Testis (tissue), 5 donors: ENCODE measurements around the gene RETREG2. TPM values are rescaled to one million over a fixed set of nuclear protein-coding genes. Genes with fewer than 3 reads are reported as not detected.

Source experiments
- DNase-seq: peaks from one replicate; pipeline ENCODE4 v3.0.0-alpha.2; 2019
- H3K27ac ChIP-seq, 2 donors: fragments of 200-600 bp; sonication (generic); one replicate each; pipeline ENCODE4 v1.5.1; 2019
- H3K27me3 ChIP-seq: fragments of 200-600 bp; sonication (generic); one replicate; pipeline ENCODE4 v1.5.1; 2019
- H3K36me3 ChIP-seq: fragments of 200-600 bp; sonication (generic); one replicate; pipeline ENCODE4 v1.5.1; 2017; ENCODE audit warnings: low read depth; ENCODE audit errors: missing control alignments
- H3K4me1 ChIP-seq: fragments of 200-600 bp; sonication (generic); one replicate; pipeline ENCODE4 v1.5.1; 2019
- H3K4me3 ChIP-seq, 2 donors: fragments of 200-600 bp; sonication (generic); one replicate each; pipeline ENCODE4 v1.5.1; 2017 to 2019
- H3K9me3 ChIP-seq: fragments of 200-600 bp; sonication (generic); one replicate; pipeline ENCODE4 v1.5.1; 2017
- POLR2A ChIP-seq: fragments of 450-650 bp; IDR thresholded peaks from one replicate; pipeline ENCODE4 v1.6.1; 2017; ENCODE audit warnings: antibody characterized with exemption, mild to moderate bottlenecking, moderate library complexity
- WGBS, 2 donors: methylation state at CpG; one replicate each; pipeline ENCODE4 v1.1.5; 2018; 5-methylcytosine and 5-hydroxymethylcytosine counted together
- intact Hi-C: fragments of 100-400 bp; cut with DNase I; formaldehyde crosslinking; loops from one replicate; pipeline ENCODE4 v1.15.1; 2023; ENCODE audit warnings: low total_unique reads
- long read RNA-seq, 2 donors: transcript quantifications; one replicate each; lab custom pipeline, GENCODE V29; 2026
- polyA plus RNA-seq: library from polyadenylated mRNA; stranded (reverse); fragments of 350-450 nt; fragmentation: Illumina TruSeq; extraction: RNeasy Lipid Tissue Mini Kit (QIAGEN cat#74804); gene quantifications from one replicate; pipeline ENCODE4 v1.2.3, GENCODE V29; 2014; ENCODE audit warnings: low read depth, low replicate concordance; ENCODE audit not compliant: insufficient read depth
- total RNA-seq, 2 donors: library from RNA; depleted of rRNA; stranded (reverse); fragments of >200 nt; gene quantifications; one replicate each; pipeline ENCODE4 v1.2.3, GENCODE V29; 2016
- TF ChIP-seq, protein P1 (sequence below), 3 experiments: fragments of 450-650 bp in 2 of 3; fragments of 200-600 bp in 1 of 3; sonication (generic) in 1 of 3; IDR thresholded peaks; one replicate each; pipeline ENCODE4 v1.5.1; 2016 to 2019; ENCODE audit warnings: antibody characterized with exemption in 3 of 3, mild to moderate bottlenecking in 2 of 3, moderate library complexity in 1 of 3

The RETREG2 gene
- total RNA-seq = 100 to 1,000 TPM; 135 to 138 TPM
- 441 TPM for polyA plus RNA-seq
- long read RNA-seq, donor 1, full-length matches to known transcripts = 19 of 19 reads
- long read RNA-seq, donor 1, partial matches to known transcripts = 0 of 19 reads
- long read RNA-seq, donor 1, other reads (novel, unspliced or antisense) = 0 of 19 reads
- long read RNA-seq, donor 2, full-length matches to known transcripts = 18 of 18 reads
- long read RNA-seq, donor 2, partial matches to known transcripts = 0 of 18 reads
- long read RNA-seq, donor 2, other reads (novel, unspliced or antisense) = 0 of 18 reads

GRCh38 chr2:219177552-219178376, at the start of gene RETREG2:
RETREG2 (plus strand) TSS chr2:219178275; CDS start chr2:219178353, 78 bp downstream.
- intact Hi-C loops = no loop called here

GRCh38 chr2:219128396-219128795, 49.7 kb upstream of the RETREG2 start:
- Histone ChIP-seq H3K27me3 (no peaks in the 10 kb centered on the region), H3K4me3 (no peak overlapping the region), H3K27ac (no peak overlapping the region), H3K4me1 (peaks cover 20% of the 10 kb centered on the region), H3K9me3 (no peaks in the 10 kb centered on the region), H3K36me3 (no peaks in the 10 kb centered on the region)
- DNase-seq = no peak
- TF ChIP-seq, protein P1, sequence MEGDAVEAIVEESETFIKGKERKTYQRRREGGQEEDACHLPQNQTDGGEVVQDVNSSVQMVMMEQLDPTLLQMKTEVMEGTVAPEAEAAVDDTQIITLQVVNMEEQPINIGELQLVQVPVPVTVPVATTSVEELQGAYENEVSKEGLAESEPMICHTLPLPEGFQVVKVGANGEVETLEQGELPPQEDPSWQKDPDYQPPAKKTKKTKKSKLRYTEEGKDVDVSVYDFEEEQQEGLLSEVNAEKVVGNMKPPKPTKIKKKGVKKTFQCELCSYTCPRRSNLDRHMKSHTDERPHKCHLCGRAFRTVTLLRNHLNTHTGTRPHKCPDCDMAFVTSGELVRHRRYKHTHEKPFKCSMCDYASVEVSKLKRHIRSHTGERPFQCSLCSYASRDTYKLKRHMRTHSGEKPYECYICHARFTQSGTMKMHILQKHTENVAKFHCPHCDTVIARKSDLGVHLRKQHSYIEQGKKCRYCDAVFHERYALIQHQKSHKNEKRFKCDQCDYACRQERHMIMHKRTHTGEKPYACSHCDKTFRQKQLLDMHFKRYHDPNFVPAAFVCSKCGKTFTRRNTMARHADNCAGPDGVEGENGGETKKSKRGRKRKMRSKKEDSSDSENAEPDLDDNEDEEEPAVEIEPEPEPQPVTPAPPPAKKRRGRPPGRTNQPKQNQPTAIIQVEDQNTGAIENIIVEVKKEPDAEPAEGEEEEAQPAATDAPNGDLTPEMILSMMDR (IDR thresholded peaks at IDR 0.05) = no peak
- no peak for TF ChIP-seq POLR2A
- whole genome bisulfite sequencing, 2 donors = 77 to 84% methylated on average over 7 of the region's 7 CpGs
- intact Hi-C loops = no loop called here

More at GRCh38 chr2:219177552-219178376, at the start of gene RETREG2:
- Histone ChIP-seq H3K4me3 (peak within 1 kb of the TSS; percentile 91 to 98), H3K27ac (peak within 1 kb of the TSS; percentile 95 to 99), H3K36me3 (no peaks in the 10 kb centered on the region), H3K9me3 (no peaks in the 10 kb centered on the region), H3K4me1 (peaks cover 16% of the 10 kb centered on the region), H3K27me3 (no peaks in the 10 kb centered on the region)
- WGBS, 2 donors = 0 to 1% methylated on average over 16 to 32 of the region's 67 CpGs
- peak; percentile 90 for DNase-seq
- TF ChIP-seq, protein P1 (IDR thresholded peaks at IDR 0.05) = peak in 2 of 3 experiments; percentile 47
- TF ChIP-seq POLR2A = peak; percentile 72

DNA sequence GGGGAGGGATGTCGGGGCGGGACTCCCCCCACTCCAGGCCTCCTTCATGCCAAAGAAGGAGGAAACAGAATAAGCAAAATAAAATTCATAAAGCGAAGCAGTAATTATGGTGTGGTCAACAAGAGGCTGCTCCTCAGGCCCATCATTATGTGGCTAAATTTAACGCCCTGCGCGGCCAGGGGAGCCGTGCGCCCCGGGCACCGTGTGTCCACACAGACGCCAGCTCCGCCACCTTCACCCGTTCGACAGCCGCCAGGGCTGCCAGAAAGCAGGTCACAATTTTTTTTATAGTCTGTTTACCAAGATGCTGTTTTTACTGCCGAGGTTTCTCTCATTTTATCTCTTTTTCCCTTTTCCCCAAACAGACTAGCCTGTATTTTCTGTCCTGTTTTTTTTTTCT, 48.5 kb upstream of the RETREG2 start:
- Histone ChIP-seq H3K27ac (no peak overlapping the region), H3K27me3 (no peaks in the 10 kb centered on the region), H3K4me3 (no peak overlapping the region), H3K36me3 (no peaks in the 10 kb centered on the region), H3K4me1 (peaks cover 17% of the 10 kb centered on the region), H3K9me3 (no peaks in the 10 kb centered on the region)
- DNase-seq = no peak
- TF ChIP-seq POLR2A = no peak
- TF ChIP-seq, protein P1 (IDR thresholded peaks at IDR 0.05) = no peak
- intact Hi-C loops = no loop called here
- 87 to 88% methylated on average over 16 of the region's 16 CpGs for WGBS, 2 donors

DNA sequence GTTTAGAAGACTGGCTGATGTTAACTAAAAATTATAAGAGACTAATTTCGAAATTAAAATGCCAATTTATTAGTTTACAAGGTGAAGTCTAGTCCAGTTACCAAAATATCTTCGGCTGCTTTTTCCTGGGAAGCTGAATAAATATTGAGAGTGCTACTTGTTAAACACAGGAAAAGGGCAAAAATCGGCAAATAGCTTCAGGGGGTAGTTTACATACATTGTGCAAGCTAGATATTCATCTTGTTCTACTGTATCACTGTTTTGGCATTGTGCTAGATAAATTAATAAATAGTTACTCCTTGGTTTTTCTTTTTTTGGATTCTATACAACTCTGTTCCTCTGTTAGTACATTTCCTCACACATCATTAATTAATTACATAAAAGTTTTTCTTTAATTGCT, 46.7 kb upstream of the RETREG2 start:
- Histone ChIP-seq H3K27ac (no peak overlapping the region), H3K4me3 (no peak overlapping the region), H3K4me1 (peaks cover 3% of the 10 kb centered on the region), H3K27me3 (no peaks in the 10 kb centered on the region), H3K9me3 (no peaks in the 10 kb centered on the region), H3K36me3 (no peaks in the 10 kb centered on the region)
- 90 to 93% methylated on average over 3 of the region's 3 CpGs for WGBS, 2 donors
- intact Hi-C loops = no loop called here
- no peak for TF ChIP-seq POLR2A
- TF ChIP-seq, protein P1 (IDR thresholded peaks at IDR 0.05) = no peak
- DNase-seq = no peak
